Effector memory CD4-positive, alpha-beta T cell (primary cell): Measurements from ENCODE around the gene MRI1.

ENCODE experiments used
- DNase-seq, 3 donors: peaks; one replicate each; pipeline ENCODE4 v3.0.0-alpha.2; 2020
- H3K27ac ChIP-seq: 2 replicates; pipeline ENCODE4 v1.7.0; 2013; ENCODE audit warnings: mild to moderate bottlenecking, low read length, moderate library complexity; ENCODE audit not compliant: insufficient read depth, poor library complexity, severe bottlenecking
- H3K27me3 ChIP-seq: replicated peaks from 2 replicates; pipeline ENCODE4 v1.7.0; 2013; ENCODE audit warnings: mild to moderate bottlenecking, low read length; ENCODE audit not compliant: insufficient read depth, control insufficient read depth, poor library complexity, severe bottlenecking
- H3K36me3 ChIP-seq: 2 replicates; pipeline ENCODE4 v1.7.0; 2013; ENCODE audit warnings: mild to moderate bottlenecking, low read length, moderate library complexity; ENCODE audit not compliant: control insufficient read depth, insufficient read depth
- H3K4me1 ChIP-seq: 2 replicates; pipeline ENCODE4 v1.7.0; 2013; ENCODE audit warnings: low read length, mild to moderate bottlenecking; ENCODE audit not compliant: control insufficient read depth, insufficient read depth, poor library complexity, severe bottlenecking
- H3K4me3 ChIP-seq: 2 replicates; pipeline ENCODE4 v1.7.0; 2013; ENCODE audit warnings: low read length, low read depth, mild to moderate bottlenecking; ENCODE audit not compliant: insufficient read depth, poor library complexity, severe bottlenecking
- H3K9me3 ChIP-seq: 2 replicates; pipeline ENCODE4 v1.7.0; 2013; ENCODE audit warnings: mild to moderate bottlenecking, low read length, moderate library complexity; ENCODE audit not compliant: control insufficient read depth
- total RNA-seq, 3 donors: gene quantifications; one replicate each; lab custom pipeline; 2026; lab: John Stamatoyannopoulos, UW

MRI1 gene
- total RNA-seq, result 26.6 to 32.2 (median 32.1) reads per million in 3 donors

DNA sequence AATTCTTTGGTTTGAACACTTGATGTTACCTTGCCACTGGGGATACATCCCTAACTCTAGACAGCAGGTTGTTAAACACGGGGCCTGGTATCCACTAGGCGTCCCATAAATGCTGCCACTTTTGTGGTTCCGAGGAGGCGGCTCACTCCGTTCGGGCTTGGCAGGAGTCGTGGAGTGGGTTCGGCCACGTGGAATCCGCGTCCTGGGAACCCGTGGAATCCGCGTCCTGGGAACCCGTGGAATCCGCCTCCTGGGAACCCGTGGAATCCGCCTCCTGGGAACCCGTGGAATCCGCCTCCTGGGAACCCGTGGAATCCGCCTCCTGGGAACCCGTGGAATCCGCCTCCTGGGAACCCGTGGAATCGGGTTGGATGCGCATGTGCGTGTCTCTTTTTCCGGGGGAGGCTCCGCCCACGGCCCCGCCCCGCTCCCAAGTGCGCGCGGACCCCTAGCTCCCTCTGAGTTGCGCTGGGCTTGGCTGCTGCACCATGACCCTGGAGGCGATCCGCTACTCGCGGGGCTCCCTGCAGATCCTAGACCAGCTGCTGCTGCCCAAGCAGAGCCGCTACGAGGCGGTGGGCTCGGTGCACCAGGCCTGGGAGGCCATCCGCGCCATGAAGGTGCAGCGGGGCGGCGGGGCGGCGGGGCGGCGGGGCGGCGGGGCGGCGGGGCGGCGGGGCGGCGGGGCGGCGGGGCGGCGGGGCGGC is at the start of gene MRI1:
Gene MRI1 (plus strand): TSS at position 422 of the 707 bp plus-strand sequence. CDS start 67 bp downstream, at position 489.
- Histone ChIP-seq H3K27me3 (no peaks in the 10 kb centered on the region), H3K4me3 (peak within 1 kb of the TSS; percentile 73), H3K4me1 (peaks cover 5% of the 10 kb centered on the region), H3K36me3 (peaks cover 23% of the 10 kb centered on the region), H3K27ac (peak within 1 kb of the TSS; percentile 57), H3K9me3 (no peaks in the 10 kb centered on the region)
- DNase-seq, result peak; percentile 46 to 48 (median 47)

DNA sequence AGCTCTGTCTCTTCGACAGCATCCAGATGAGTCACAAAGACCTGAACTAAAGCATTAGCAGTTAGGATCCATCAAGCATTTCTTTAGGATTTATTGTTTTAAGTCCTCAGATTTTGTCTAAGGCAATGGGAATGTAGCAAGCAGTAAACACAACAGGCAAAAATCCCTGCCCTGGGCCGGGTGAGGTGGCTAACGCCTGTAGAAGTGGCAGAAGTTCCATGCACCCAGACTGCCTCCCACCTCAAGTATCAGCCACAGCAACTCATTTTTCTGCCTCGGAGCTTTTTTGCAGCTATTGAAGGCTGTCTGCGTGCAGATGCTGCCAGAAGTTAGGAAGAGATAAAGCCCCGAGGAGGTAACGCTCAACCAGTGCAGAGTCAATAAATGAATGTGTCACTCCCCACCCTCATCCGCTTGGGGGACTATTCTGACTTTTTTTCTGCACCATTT is 47.1 kb upstream of the MRI1 start:
- Histone ChIP-seq H3K9me3 (no peaks in the 10 kb centered on the region), H3K36me3 (no peaks in the 10 kb centered on the region), H3K27ac (no peak overlapping the region), H3K4me3 (no peak overlapping the region), H3K27me3 (no peaks in the 10 kb centered on the region), H3K4me1 (no peaks in the 10 kb centered on the region)
- DNase-seq, result no peak

DNA sequence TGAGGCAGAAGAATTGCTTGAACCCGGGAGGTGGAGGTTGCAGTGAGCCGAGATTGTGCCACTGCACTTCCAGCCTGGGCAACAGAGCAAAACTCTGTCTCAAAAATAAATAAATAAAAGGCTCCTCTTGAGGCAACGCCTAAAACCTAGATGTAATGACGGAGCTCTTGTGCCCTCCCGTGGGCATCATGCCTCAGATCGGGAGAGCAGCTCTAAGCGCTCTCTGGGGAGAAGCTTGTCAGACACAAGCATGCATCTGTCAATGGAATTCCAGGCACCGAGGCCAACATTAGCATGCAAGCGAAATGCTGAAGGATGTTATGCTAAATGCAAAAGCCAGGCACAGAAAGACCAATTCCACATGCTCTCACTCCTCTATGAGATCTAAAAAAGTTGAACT is 45.6 kb upstream of the MRI1 start:
- no peaks in the 10 kb centered on the region for H3K4me1 ChIP-seq
- no peaks in the 10 kb centered on the region for H3K36me3 ChIP-seq
- no peak overlapping the region for H3K4me3 ChIP-seq
- no peak overlapping the region for H3K27ac ChIP-seq
- H3K27me3 ChIP-seq, result no peaks in the 10 kb centered on the region
- no peaks in the 10 kb centered on the region for H3K9me3 ChIP-seq
- DNase-seq, result no peak

DNA sequence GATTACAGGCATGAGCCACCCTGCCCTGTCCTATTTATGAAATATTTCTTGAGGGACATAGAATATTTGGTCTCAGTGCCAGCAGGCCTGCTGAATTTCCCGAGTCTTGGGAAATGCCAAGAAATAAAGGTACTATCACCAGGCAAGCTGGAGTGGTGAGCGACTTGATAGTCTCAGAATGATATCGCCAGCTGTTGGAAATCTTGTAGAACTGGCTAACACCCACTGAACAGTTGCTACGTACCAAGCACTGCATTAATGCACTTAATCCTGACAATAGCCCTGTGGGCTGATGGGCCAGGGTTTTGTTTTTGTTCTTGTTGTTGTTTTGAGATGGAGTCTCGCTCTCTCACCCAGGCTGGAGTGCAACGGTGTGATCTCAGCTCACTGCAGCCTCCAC is 42.2 kb upstream of the MRI1 start:
- Histone ChIP-seq H3K36me3 (no peaks in the 10 kb centered on the region), H3K27ac (no peak overlapping the region), H3K4me3 (no peak overlapping the region), H3K27me3 (no peaks in the 10 kb centered on the region), H3K9me3 (no peaks in the 10 kb centered on the region), H3K4me1 (no peaks in the 10 kb centered on the region)
- no peak for DNase-seq

DNA sequence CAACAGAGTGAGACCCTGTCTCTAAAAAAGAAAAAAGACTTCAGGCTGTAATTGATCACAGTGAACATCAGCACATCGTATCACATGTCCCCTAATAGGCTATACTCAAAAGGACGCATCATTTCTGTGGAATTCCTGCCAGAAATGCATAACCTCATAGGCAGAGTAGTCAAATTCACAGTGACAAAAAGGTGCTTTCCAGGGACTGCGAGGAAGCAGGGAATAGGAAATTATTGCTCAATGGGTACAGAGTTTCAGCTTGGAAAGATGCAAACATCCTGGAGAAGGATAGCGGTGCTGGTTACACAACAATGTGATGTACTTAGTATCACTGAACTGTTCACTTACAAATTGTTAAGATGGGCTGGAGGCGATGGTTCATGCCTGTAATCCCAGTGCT is 41.1 kb upstream of the MRI1 start:
- H3K4me3 ChIP-seq, result no peak overlapping the region

DNA sequence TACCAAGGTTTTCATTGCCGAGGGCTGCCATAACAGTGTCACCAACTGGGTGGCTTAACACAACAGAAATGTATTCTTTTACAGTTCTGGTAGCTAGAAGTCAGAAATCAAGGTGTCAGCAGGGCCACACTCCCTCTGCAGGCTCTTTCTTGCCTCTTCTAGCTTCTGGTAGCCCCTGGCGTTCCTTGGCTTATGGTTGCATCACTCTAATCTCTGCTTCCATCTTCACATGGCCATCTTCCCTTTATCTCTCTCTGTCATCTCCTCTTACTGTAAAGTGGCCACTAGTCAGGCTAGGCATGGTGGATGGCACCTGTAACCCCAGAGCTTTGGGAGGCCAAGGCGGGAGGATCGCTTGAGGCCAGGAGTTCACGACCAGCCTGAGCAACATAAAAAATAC is 38.0 kb upstream of the MRI1 start:
- Histone ChIP-seq H3K27me3 (no peaks in the 10 kb centered on the region), H3K9me3 (no peaks in the 10 kb centered on the region)

More for the DNA sequence above, 41.1 kb upstream of the MRI1 start:
- Histone ChIP-seq H3K9me3 (no peaks in the 10 kb centered on the region), H3K27ac (no peak overlapping the region), H3K27me3 (no peaks in the 10 kb centered on the region), H3K36me3 (no peaks in the 10 kb centered on the region), H3K4me1 (no peaks in the 10 kb centered on the region)
- DNase-seq, result no peak

DNA sequence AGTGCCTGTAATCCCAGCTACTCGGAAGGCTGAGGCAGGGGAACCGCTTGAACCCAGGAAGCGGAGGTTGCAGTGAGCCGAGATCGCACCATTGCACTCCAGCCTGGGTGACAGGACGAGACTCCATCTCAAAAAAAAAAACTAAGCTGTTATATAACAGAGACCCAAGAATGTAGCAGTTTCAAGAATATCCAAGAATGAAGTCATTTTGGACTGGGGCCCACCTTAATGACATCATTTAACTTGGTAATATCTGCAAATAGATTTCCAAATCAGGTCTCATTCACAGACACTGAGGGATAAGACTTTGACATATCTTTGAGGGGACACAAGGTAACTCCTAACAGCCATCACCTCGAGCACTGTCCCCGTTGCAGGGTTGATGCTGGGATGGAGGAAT is 36.5 kb upstream of the MRI1 start:
- H3K4me3 ChIP-seq, result no peak overlapping the region
- no peaks in the 10 kb centered on the region for H3K36me3 ChIP-seq
- H3K4me1 ChIP-seq, result peaks cover 11% of the 10 kb centered on the region
- no peak overlapping the region for H3K27ac ChIP-seq
- no peaks in the 10 kb centered on the region for H3K9me3 ChIP-seq
- DNase-seq, result no peak
- no peaks in the 10 kb centered on the region for H3K27me3 ChIP-seq

More for the DNA sequence above, 38.0 kb upstream of the MRI1 start:
- Histone ChIP-seq H3K4me3 (no peak overlapping the region), H3K36me3 (no peaks in the 10 kb centered on the region), H3K27ac (no peak overlapping the region), H3K4me1 (peaks cover 5% of the 10 kb centered on the region)
- DNase-seq, result no peak

DNA sequence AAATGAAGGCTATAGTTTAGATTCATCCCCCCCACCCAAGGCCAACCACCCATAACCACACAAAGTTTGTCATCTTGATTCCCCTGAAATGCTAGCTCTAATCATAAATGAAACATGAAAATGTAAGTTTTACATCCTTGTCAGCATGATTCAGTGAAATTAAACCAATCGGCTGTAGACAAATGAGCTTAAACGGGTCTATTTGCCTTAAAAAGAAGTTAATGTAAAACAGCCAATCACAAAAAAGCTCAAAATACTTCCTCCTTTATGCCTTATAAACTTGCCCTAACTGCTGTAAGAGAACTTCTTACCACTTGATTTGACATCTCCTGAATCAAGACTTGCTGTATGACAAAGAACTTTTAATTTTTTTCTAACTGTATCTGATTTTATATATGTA is 34.5 kb upstream of the MRI1 start:
- DNase-seq, result no peak
- no peak overlapping the region for H3K27ac ChIP-seq

DNA sequence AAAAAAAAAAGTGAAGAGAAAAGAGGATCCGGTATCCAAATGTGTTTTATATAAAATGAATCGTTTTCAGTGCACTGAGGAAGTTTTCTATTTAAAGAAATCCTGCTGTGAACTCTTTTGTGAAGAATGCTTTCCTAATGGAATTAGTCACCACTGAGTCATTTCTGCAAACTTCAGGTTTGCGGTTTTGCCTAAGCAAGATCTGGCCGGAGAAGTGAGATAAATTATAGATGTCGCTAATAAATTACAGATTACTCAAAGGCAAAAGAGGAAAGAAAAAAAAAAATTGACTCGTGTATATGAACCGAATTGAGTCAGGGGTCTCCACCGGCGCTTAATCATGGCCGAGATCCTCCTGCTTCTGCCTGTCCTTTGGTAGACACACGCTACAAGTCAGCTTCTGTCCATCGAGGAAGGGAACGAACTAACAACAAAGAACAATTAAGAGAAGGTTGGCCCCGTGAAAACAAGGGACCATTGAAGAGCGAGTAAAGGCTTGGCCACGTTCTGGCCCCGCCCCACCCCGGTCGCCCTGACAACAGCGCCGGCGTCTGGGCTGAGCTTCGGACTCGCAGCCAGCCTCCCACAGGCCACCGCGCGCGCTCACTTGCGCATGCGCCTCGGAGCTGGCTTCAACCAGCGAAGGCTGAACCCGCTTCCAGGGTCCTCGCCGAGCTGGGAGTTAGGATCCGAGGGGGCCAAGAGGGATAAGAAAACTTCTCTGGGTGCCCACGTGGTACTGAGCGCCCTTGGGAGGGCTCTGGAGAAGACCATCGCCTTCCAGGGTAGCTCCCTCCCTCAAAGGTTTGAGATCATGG is 33.0 kb upstream of the MRI1 start:
- Histone ChIP-seq H3K27me3 (no peaks in the 10 kb centered on the region), H3K4me3 (peak overlapping the region; percentile 44), H3K9me3 (no peaks in the 10 kb centered on the region), H3K36me3 (no peaks in the 10 kb centered on the region), H3K4me1 (peaks cover 11% of the 10 kb centered on the region), H3K27ac (peak overlapping the region; percentile 51)
- DNase-seq, result peak; percentile 86 to 92 (median 87)

More for the DNA sequence above, 34.5 kb upstream of the MRI1 start:
- Histone ChIP-seq H3K9me3 (no peaks in the 10 kb centered on the region), H3K36me3 (no peaks in the 10 kb centered on the region), H3K27me3 (no peaks in the 10 kb centered on the region), H3K4me1 (peaks cover 11% of the 10 kb centered on the region), H3K4me3 (no peak overlapping the region)

DNA sequence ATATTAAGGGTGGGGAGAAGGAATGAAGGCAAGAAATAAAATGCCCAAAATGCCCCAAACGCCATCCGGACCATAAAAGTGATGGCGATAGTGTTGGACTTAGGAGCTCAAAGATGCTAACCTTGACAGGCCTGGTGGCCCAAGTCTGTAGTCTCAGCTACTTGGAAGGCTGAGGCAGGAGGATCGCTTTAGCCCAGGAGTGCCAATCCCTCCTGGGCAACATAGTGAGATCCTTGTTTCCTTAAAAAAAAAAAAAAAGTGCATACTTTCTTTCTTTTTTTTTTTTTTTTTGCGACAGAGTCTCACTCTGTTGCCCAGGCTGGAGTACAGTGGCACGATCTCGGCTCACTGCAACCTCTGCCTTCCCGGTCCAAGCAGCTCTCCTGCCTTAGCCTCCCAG is 32.0 kb upstream of the MRI1 start:
- Histone ChIP-seq H3K27ac (no peak overlapping the region), H3K4me3 (peak overlapping the region; percentile 44), H3K27me3 (no peaks in the 10 kb centered on the region), H3K4me1 (peaks cover 11% of the 10 kb centered on the region), H3K36me3 (no peaks in the 10 kb centered on the region), H3K9me3 (no peaks in the 10 kb centered on the region)
- no peak for DNase-seq
